Prostate gland (tissue), 2 donors: ENCODE results near the gene ANKRD16. TPM values are rescaled to one million over a fixed set of nuclear protein-coding genes. Genes with fewer than 3 reads are reported as not detected.
A peak's percentile ranks its signal among the peaks of the same experiment; 100 is the strongest.

Experiments used
- DNase-seq: peaks from one replicate; pipeline ENCODE4 v3.0.0-alpha.2; 2019; ENCODE audit warnings: low spot score
- H3K27ac ChIP-seq, 2 donors: fragments of 200-600 bp; sonication (generic); 2 replicates each; pipeline ENCODE4 v1.5.1; 2017 to 2019
- H3K27me3 ChIP-seq: fragments of 200-600 bp; sonication (generic); replicated peaks from 2 replicates; pipeline ENCODE4 v1.5.1; 2019; ENCODE audit not compliant: insufficient read depth
- H3K36me3 ChIP-seq, 2 donors: fragments of 200-600 bp; sonication (generic); 1 replicate in 1 of 2; 2 replicates in 1 of 2; pipeline versions ENCODE4 v1.5.1 to v1.8.1; 2017 to 2019
- H3K4me1 ChIP-seq: fragments of 200-600 bp; sonication (generic); replicated peaks from 2 replicates; pipeline ENCODE4 v1.5.1; 2019
- H3K4me3 ChIP-seq, 2 donors: fragments of 200-600 bp; sonication (generic); 2 replicates each; pipeline ENCODE4 v1.5.1; 2017 to 2019
- H3K9me3 ChIP-seq: fragments of 200-600 bp; sonication (generic); 2 replicates; pipeline ENCODE4 v1.5.1; 2017
- CTCF ChIP-seq, 4 experiments: fragments of 200-600 bp in 2 of 4; fragments of 450-650 bp in 2 of 4; sonication (generic) in 2 of 4; IDR thresholded peaks; 1 replicate in 3 of 4; 2 replicates in 1 of 4; pipeline ENCODE4 v1.5.1; 2016 to 2019; ENCODE audit warnings: antibody characterized with exemption in 4 of 4, mild to moderate bottlenecking in 2 of 4, moderate library complexity in 2 of 4
- POLR2A ChIP-seq: fragments of 450-650 bp; IDR thresholded peaks from one replicate; pipeline ENCODE4 v1.6.1; 2016; ENCODE audit warnings: antibody characterized with exemption, mild to moderate bottlenecking
- POLR2AphosphoS5 ChIP-seq: sonication (generic); formaldehyde crosslinking; IDR thresholded peaks from one replicate; pipeline ENCODE4 v1.6.1; 2017; ENCODE audit warnings: antibody characterized with exemption
- WGBS: methylation state at CpG from one replicate; pipeline ENCODE4 v1.1.5; 2018; 5-methylcytosine and 5-hydroxymethylcytosine counted together
- intact Hi-C: fragments of 100-400 bp; cut with DNase I; formaldehyde crosslinking; loops from one replicate; pipeline ENCODE4 v1.14.2; 2022
- total RNA-seq, 2 donors: library from RNA; depleted of rRNA; stranded (reverse); fragments of >200 nt; gene quantifications; one replicate each; pipeline ENCODE4 v1.1.0, GENCODE V29; 2016

ANKRD16 gene
- 10 to 100 TPM; 14.4 to 20.1 TPM for total RNA-seq

DNA sequence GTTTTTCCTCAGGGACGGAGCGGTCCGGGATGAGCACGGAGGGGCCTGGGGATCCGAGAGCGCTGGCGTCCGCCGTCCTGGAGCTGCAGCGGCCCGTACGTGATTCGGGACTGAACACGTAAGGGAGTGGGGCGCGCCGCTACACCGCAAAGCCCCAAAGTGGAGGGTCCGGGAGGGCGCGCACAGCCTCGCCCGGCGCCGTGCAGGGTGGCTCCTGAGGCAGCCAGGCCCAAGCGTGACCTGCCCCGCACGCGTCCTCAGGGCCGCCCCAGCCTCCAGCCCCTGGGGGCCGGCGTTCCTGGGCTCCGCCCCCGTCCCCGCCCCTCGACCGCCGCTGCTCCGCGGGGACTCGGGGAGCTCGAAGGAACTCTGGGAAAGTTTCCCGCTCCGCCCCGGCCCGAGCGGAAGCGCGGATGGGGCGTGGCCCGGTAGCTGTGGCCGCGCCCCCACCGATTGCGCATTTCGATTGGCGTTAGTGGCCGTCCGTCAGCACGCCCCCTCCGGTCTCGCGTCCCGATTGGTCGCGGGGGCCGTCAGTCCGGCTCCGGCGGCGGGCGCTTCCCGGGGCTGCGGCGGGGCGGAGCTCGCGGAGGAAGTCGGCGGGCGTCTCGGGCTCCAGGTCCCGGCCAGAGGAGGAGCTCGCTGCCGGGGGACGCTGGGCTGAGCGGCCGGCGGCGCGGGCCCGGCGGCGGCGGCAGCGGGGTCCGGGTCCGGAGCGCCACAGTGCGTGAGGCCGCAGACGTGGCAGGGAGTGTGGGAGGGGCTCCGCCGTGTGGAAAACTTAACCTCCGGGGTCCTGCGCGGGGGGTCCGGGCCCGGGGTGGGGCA lies at the start of gene ANKRD16, which contains the start of gene FBH1:
TSS of gene ANKRD16 (minus strand) at position 270 of the 828 bp plus-strand sequence. CDS start 539 bp downstream, outside the sequence.
TSS of gene FBH1 (plus strand) at position 620 of the 828 bp plus-strand sequence. CDS start at position 723, 103 bp downstream.
- intact Hi-C loops = loop anchor here (1.0 to 5.0 kb wide), 3 partner anchors 55 to 443 kb away; partner anchors contain the start of gene GDI2
- DNase-seq = peak; percentile 99
- Histone ChIP-seq H3K27ac (peak within 1 kb of the TSS; percentile 73 to 75), H3K4me1 (peaks cover 7% of the 10 kb centered on the region), H3K27me3 (no peaks in the 10 kb centered on the region), H3K9me3 (no peaks in the 10 kb centered on the region), H3K4me3 (peak within 1 kb of the TSS; percentile 85 to 94), H3K36me3 (no peaks in the 10 kb centered on the region)
- TF ChIP-seq CTCF (IDR thresholded peaks at IDR 0.05) (peak in 1 of 4 experiments; percentile 39), POLR2A (peak; percentile 69), POLR2AphosphoS5 (peak; percentile 92)
- WGBS = under 1% methylated on average over 63 of the region's 109 CpGs

GRCh38 chr10:5938291-5938690 lies 48.6 kb upstream of the ANKRD16 start:
- no peaks in the 10 kb centered on the region for H3K27me3 ChIP-seq
- TF ChIP-seq CTCF (IDR thresholded peaks at IDR 0.05) (no peak), POLR2AphosphoS5 (no peak), POLR2A (no peak)
- no peak overlapping the region for H3K27ac ChIP-seq
- peaks cover 0 to 14% of the 10 kb centered on the region in 2 donors for H3K36me3 ChIP-seq
- no peak for DNase-seq
- H3K9me3 ChIP-seq = no peaks in the 10 kb centered on the region
- no peaks in the 10 kb centered on the region for H3K4me1 ChIP-seq
- H3K4me3 ChIP-seq = no peak overlapping the region
- WGBS = 87% methylated on average over 12 of the region's 12 CpGs
- intact Hi-C loops = no loop called here

GRCh38 chr10:5937016-5937415 lies 47.3 kb upstream of the ANKRD16 start:
- 93% methylated on average over 18 of the region's 18 CpGs for whole genome bisulfite sequencing

DNA sequence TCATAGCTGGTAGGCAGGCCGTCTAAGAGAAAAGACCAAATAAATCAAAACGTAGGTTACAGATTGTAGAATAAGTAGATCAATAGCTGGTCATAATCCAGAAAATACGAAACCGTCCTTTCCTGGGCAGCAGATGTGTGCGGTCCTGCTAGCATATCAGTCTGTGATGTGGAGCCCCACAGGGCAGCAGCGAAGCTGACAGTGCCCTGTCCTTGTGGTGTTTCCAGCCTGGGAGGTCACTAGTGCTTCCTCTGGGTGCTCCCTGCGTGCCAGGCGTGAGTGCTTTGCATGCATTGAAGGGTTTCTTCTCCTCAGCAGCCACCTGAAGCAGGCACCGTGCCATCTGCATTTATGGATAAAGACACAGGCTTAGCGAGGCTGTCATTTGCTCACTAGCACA lies 45.9 kb upstream of the ANKRD16 start:
- H3K4me3 ChIP-seq = no peak overlapping the region
- DNase-seq = no peak
- peaks cover 0 to 14% of the 10 kb centered on the region in 2 donors for H3K36me3 ChIP-seq
- no peaks in the 10 kb centered on the region for H3K9me3 ChIP-seq
- WGBS = 89% methylated on average over 10 of the region's 10 CpGs
- TF ChIP-seq POLR2A (no peak), CTCF (IDR thresholded peaks at IDR 0.05) (no peak), POLR2AphosphoS5 (no peak)
- no peaks in the 10 kb centered on the region for H3K27me3 ChIP-seq
- no peak overlapping the region for H3K27ac ChIP-seq
- H3K4me1 ChIP-seq = no peaks in the 10 kb centered on the region
- intact Hi-C loops = no loop called here

More at GRCh38 chr10:5937016-5937415, 47.3 kb upstream of the ANKRD16 start:
- Histone ChIP-seq H3K4me3 (no peak overlapping the region), H3K27me3 (no peaks in the 10 kb centered on the region), H3K36me3 (peaks cover 0 to 14% of the 10 kb centered on the region in 2 donors), H3K4me1 (no peaks in the 10 kb centered on the region), H3K27ac (no peak overlapping the region), H3K9me3 (no peaks in the 10 kb centered on the region)
- DNase-seq = no peak
- no peak for TF ChIP-seq POLR2AphosphoS5
- TF ChIP-seq POLR2A = no peak
- no peak for TF ChIP-seq CTCF (IDR thresholded peaks at IDR 0.05)
- intact Hi-C loops = no loop called here
